OCI-LY1 (cell line): ENCODE results near the gene LIN9.

Experiments
- H2AFZ ChIP-seq: fragments of 200-600 bp; sonication (generic), shearing (Covaris generic); 2 replicates; pipeline ENCODE4 v1.6.0; 2014; ENCODE audit warnings: antibody characterized with exemption, mild to moderate bottlenecking, low read length
- H3F3A ChIP-seq: fragments of 200-600 bp; sonication (generic), shearing (Covaris generic); 2 replicates; pipeline ENCODE4 v1.6.0; 2014; ENCODE audit warnings: mild to moderate bottlenecking, antibody characterized with exemption, low read length, moderate library complexity; ENCODE audit not compliant: insufficient read depth
- H3K27ac ChIP-seq: fragments of 200-600 bp; sonication (generic); 2 replicates; pipeline ENCODE4 v1.5.1; 2014; ENCODE audit warnings: low read length, mixed run types, mild to moderate bottlenecking, low read depth; ENCODE audit not compliant: poor library complexity, severe bottlenecking
- H3K27me3 ChIP-seq: fragments of 200-600 bp; sonication (generic); 2 replicates; pipeline ENCODE4 v1.6.0; 2014; ENCODE audit warnings: antibody characterized with exemption, mild to moderate bottlenecking, low read length, moderate library complexity; ENCODE audit not compliant: insufficient read depth
- H3K36me3 ChIP-seq: fragments of 200-600 bp; sonication (generic); 2 replicates; pipeline ENCODE4 v1.6.1; 2014; ENCODE audit warnings: mild to moderate bottlenecking, antibody characterized with exemption, low read length, moderate library complexity, mixed read lengths; ENCODE audit not compliant: insufficient read depth
- H3K4me1 ChIP-seq: fragments of 200-600 bp; sonication (generic); 2 replicates; pipeline ENCODE4 v1.5.1; 2014; ENCODE audit warnings: mild to moderate bottlenecking, low read length, moderate library complexity; ENCODE audit not compliant: insufficient read depth, severe bottlenecking
- H3K4me2 ChIP-seq: fragments of 200-600 bp; sonication (generic), shearing (Covaris generic); 2 replicates; pipeline ENCODE4 v1.6.1; 2014; ENCODE audit warnings: low read length
- H3K4me3 ChIP-seq: fragments of 200-600 bp; sonication (generic); 2 replicates; pipeline ENCODE4 v1.5.1; 2014; ENCODE audit warnings: low read length, low read depth, mild to moderate bottlenecking, mixed read lengths; ENCODE audit not compliant: poor library complexity, severe bottlenecking
- H3K79me2 ChIP-seq: fragments of 200-600 bp; shearing (Covaris generic); 2 replicates; pipeline ENCODE4 v1.6.1; 2016; ENCODE audit warnings: mixed run types, low read length, mixed read lengths; ENCODE audit not compliant: insufficient read depth
- H3K9ac ChIP-seq: fragments of 200-600 bp; sonication (generic), shearing (Covaris generic); 2 replicates; pipeline ENCODE4 v1.6.1; 2014; ENCODE audit warnings: mild to moderate bottlenecking, low read length, mixed read lengths
- H3K9me2 ChIP-seq: fragments of 200-600 bp; sonication (generic), shearing (Covaris generic); 2 replicates; pipeline ENCODE4 v1.6.1; 2014; ENCODE audit warnings: low read depth, mild to moderate bottlenecking, low read length, mixed read lengths
- H3K9me3 ChIP-seq: fragments of 200-600 bp; shearing (Covaris generic); 2 replicates; pipeline ENCODE4 v1.6.1; 2014; ENCODE audit warnings: low read length, mixed read lengths
- H4K20me1 ChIP-seq: fragments of 200-600 bp; sonication (generic), shearing (Covaris generic); 2 replicates; pipeline ENCODE4 v1.6.0; 2016; ENCODE audit warnings: mild to moderate bottlenecking, low read length; ENCODE audit not compliant: insufficient read depth
- EZH2 ChIP-seq: fragments of 200-600 bp; sonication (generic), shearing (Covaris generic); IDR thresholded peaks from 2 replicates; pipeline ENCODE4 v1.8.0; 2017; ENCODE audit warnings: borderline replicate concordance, mixed run types, mild to moderate bottlenecking, antibody characterized with exemption, low read length, moderate library complexity, mixed read lengths
- TF ChIP-seq, protein P1 (sequence below): fragments of 200-600 bp; sonication (generic), shearing (Covaris generic); IDR thresholded peaks from 2 replicates; pipeline ENCODE4 v1.5.1; 2017; ENCODE audit warnings: mild to moderate bottlenecking, antibody characterized with exemption, low read length, moderate library complexity, mixed read lengths

The LIN9 gene

DNA sequence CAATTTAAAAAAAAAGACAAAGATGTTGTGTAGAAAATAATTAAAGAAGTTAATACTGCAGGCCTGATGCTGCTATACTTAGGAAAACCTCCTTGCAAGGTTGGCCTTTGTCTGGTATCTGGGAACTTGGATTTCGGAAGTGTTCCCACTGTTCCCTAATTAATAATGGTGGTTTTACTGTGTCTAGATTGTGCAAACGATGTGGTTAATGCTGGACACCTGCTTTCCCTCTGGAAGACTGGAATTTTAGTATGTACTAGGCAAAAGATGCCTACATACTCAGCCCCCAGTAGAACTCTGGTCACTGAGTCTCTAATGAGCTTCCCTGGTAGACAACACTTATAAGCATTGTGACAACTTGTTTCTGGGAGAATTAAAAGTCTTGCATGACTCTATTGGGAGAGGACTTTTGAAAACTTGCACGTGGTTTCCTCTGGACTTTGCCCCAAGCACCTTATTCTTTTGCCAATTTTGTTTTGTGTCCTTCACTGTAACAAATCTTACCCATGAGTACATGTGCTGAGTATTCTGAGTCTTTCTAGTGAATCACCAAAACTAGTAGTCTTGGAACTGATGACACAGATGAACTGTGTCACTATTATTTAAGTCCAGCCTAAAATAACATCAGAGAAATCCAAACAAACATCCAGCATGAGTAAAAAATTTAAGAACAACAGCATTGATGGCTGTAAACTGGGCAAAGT, 40.4 kb downstream of the LIN9 start:
- Histone ChIP-seq H4K20me1 (no peaks in the 10 kb centered on the region), H3K79me2 (no peaks in the 10 kb centered on the region), H3K9me2 (no peaks in the 10 kb centered on the region), H3K27ac (no peak overlapping the region), H3K9me3 (no peaks in the 10 kb centered on the region), H3K36me3 (peaks cover 37% of the 10 kb centered on the region), H3K4me1 (no peaks in the 10 kb centered on the region), H3K4me3 (no peak overlapping the region), H3F3A (no peaks in the 10 kb centered on the region), H2AFZ (no peak overlapping the region), H3K27me3 (no peaks in the 10 kb centered on the region), H3K4me2 (no peak overlapping the region), H3K9ac (no peak overlapping the region)
- TF ChIP-seq EZH2, result no peak
- TF ChIP-seq, protein P1, sequence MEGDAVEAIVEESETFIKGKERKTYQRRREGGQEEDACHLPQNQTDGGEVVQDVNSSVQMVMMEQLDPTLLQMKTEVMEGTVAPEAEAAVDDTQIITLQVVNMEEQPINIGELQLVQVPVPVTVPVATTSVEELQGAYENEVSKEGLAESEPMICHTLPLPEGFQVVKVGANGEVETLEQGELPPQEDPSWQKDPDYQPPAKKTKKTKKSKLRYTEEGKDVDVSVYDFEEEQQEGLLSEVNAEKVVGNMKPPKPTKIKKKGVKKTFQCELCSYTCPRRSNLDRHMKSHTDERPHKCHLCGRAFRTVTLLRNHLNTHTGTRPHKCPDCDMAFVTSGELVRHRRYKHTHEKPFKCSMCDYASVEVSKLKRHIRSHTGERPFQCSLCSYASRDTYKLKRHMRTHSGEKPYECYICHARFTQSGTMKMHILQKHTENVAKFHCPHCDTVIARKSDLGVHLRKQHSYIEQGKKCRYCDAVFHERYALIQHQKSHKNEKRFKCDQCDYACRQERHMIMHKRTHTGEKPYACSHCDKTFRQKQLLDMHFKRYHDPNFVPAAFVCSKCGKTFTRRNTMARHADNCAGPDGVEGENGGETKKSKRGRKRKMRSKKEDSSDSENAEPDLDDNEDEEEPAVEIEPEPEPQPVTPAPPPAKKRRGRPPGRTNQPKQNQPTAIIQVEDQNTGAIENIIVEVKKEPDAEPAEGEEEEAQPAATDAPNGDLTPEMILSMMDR, result no peak

- Histone ChIP-seq H3K4me2 (no peak overlapping the region), H3K4me3 (no peak overlapping the region), H3K9me2 (no peaks in the 10 kb centered on the region), H3K9ac (no peak overlapping the region), H3K9me3 (peaks cover 21% of the 10 kb centered on the region), H3K36me3 (peaks cover 65% of the 10 kb centered on the region), H3K27ac (no peak overlapping the region), H4K20me1 (no peaks in the 10 kb centered on the region), H3F3A (no peaks in the 10 kb centered on the region), H3K27me3 (no peaks in the 10 kb centered on the region), H2AFZ (no peak overlapping the region), H3K4me1 (no peaks in the 10 kb centered on the region), H3K79me2 (no peaks in the 10 kb centered on the region)
- TF ChIP-seq, protein P1, result no peak
- no peak for TF ChIP-seq EZH2
Measured at GRCh38 chr1:226261818-226262217, 47.1 kb downstream of the LIN9 start.

DNA sequence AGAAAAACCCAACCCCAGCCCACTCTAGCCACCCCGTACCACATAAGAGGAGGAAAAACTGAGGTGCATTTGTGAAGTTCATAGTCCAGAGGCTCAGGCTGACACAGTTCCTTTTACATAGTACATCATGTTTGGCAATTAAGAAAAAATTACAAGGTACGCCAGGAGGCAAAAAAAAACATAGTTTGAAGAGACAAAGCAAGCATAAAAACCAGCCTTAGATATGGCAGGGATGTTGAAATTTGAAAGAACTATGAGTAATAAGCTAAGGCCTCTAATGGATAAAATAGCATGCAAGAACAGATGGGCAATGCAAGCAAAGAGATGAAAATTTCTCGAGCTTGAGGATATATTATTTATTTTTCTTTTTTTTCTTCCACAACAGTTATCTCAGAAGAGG, 53.6 kb downstream of the LIN9 start:
- H3K4me2 ChIP-seq, result no peak overlapping the region
- peaks cover 7% of the 10 kb centered on the region for H3K4me1 ChIP-seq
- no peak overlapping the region for H3K4me3 ChIP-seq
- H3K9ac ChIP-seq, result no peak overlapping the region
- no peaks in the 10 kb centered on the region for H3K9me2 ChIP-seq
- H3K36me3 ChIP-seq, result peaks cover 35% of the 10 kb centered on the region
- peaks cover 9% of the 10 kb centered on the region for H3K9me3 ChIP-seq
- no peak overlapping the region for H2AFZ ChIP-seq
- peaks cover 5% of the 10 kb centered on the region; the same call in 1 of the 2 replicates for H3F3A ChIP-seq
- H3K79me2 ChIP-seq, result no peaks in the 10 kb centered on the region
- no peak overlapping the region for H3K27ac ChIP-seq
- no peaks in the 10 kb centered on the region for H4K20me1 ChIP-seq
- no peaks in the 10 kb centered on the region for H3K27me3 ChIP-seq
- TF ChIP-seq, protein P1, result no peak
